CD4-positive, alpha-beta T cell treated with Interleukin-6 for 4 hours (primary cell): Measurements from ENCODE around the gene OMD.

Experiments used
- DNase-seq: peaks from one replicate; pipeline ENCODE4 v3.0.0-alpha.2; 2020; ENCODE audit warnings: mixed read lengths

OMD gene

DNA sequence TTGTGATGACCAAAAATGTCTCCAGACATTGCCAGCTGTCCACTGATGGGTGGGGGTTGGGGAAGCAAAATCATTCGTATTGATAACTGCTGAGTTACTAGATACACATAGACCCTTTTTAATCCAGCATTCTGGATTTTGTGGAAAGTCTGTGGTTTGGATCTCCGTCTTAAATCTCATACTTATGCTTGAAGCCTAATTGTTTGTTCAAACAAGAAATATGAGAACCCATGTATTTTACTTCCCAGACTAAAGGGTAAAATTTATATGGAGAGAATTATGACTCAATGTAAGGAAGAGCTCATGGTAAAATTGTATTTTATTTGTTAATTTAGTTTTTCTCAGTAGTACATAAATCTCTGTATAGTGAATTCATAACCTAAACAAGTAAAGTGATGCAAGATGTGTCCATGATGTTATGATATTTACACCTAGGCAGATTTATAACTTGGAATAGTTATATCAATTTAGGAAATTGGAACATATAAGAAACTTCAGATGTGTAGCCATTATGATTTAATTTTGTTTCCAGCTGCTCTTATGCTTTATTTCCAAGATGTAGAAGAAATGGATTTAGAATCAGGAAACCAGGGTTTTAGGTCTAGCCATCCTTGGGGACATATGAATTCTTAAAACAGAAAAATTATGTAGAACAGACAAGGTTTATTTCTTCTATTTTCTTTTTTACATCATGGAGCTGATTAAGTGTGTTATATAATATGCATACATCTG, 15.4 kb downstream of the OMD start:
- DNase-seq = no peak

GRCh38 chr9:92407818-92408217, 16.5 kb downstream of the OMD start:
- DNase-seq = no peak

DNA sequence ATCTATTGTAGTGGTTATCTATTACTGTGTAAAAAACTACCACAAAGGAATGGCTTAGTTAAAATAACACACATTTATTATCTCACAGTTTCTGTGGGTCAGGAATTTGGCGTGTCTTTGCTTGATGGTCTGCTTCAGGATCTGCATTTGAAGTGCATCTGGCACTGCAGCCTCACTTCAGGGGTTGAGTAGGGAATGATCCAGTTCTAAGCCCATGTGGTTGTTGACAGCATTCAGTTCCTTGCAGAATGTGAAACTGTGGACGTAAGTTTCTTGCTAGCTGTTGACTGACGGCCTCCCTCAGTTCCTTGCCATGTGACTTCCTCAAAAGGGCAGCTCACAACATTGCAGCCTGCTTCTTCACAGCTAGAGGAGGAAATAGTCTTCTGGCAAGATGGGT, 17.8 kb downstream of the OMD start:
- peak; percentile 52 for DNase-seq

DNA sequence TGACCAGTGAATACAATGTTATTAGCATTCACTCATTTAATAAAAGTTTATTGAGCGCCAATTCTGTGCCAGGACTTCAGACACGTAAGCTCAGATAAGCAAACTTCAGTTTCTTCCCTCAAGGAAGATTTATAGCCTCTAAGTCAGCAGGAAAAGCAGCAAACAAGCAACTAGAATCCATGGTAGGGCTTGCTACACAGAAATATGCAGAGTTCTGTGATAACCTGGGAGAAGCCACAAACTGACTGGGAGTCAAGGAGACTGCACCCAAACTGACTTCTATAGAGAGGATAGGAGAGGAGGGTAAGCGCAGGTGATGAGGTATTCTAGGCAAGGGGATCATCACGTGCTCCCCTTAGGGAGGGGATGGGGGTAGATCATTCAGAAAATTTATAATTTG, 18.5 kb downstream of the OMD start:
- no peak for DNase-seq

GRCh38 chr9:92404042-92404836, 20.0 kb downstream of the OMD start, which contains the start of gene OGN:
OGN (minus strand) TSS chr9:92404578; CDS start chr9:92403407, 1,171 bp downstream.
- no peak for DNase-seq

GRCh38 chr9:92402826-92403745, 21.2 kb downstream of the OMD start:
- DNase-seq = no peak

DNA sequence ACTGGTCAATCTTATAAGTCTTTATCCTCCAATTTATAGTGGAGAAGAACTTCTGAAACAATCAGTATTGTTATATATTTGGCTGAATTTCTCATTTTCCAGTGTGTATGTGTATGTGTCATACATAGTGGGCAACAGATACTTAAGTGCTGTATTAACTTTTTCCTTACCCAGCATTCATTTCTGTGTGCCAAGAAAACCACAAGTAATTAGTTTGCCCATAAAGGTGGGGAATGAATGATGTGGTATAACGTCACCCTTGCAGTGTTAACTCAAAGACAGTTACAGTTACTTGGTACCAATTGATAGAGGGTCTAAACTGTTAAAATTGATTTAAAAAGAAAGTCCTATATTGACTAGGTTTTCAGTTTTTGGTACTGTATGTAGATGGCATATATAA, 21.9 kb downstream of the OMD start:
- no peak for DNase-seq

DNA sequence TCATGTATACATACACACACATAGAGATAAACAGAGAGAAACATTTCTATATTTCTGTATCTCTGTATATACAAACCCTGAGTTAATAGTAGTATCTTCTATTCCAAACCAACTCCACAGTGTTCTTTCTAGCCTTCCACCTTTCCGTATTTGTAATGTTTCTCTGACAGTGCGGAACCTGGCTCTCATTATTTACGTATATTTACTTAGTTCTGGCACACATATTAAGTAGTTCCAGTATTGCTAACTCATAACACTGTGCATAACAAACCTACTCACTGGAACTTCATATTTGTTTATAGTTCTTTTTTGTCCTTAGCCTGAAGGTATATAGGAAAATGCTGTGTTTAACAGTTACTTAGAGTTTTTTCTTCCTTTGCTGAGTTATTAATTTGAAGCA, 26.4 kb downstream of the OMD start:
- DNase-seq = no peak

DNA sequence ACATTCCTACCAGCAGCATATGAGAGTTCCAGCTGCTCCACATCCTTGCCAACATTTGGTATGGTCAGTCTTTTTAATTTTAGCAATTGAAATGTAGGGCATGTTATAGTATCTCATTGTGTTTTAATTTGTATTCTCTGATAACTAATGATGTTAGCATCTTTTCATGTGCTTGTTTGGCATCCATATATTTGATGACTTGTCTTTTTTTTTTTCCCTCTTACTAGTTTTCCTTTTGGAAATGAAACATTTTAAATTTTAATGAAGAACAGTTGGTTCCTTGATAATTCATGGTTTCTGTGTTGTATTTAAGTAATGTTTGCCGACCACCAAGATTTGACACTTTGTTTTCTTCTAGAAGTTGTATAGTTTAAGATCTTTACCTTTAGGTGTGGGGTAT, 28.7 kb downstream of the OMD start:
- DNase-seq = no peak

GRCh38 chr9:92393686-92394085, 30.6 kb downstream of the OMD start:
- DNase-seq = no peak

GRCh38 chr9:92392690-92393089, 31.6 kb downstream of the OMD start:
- no peak for DNase-seq

DNA sequence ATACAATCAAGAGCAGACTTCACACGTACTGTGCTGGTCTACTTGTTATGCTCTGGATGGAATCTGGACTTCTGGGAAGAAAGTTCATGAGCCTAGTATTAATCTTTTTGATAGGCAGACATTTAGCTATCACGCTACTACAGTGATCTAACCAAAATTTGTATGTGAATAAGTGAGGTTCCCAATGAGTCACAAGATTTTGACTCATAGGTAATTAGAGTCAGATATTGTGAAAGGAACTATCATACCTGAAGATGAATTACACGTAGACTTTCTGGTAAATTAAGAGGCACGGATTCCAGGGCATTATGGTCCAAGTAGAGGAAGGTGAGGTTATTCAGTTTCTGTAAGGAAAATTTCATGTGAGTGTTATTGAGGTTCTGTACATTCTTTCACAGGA, 38.3 kb downstream of the OMD start:
- DNase-seq = no peak

GRCh38 chr9:92385477-92385876, 38.8 kb downstream of the OMD start:
- no peak for DNase-seq

DNA sequence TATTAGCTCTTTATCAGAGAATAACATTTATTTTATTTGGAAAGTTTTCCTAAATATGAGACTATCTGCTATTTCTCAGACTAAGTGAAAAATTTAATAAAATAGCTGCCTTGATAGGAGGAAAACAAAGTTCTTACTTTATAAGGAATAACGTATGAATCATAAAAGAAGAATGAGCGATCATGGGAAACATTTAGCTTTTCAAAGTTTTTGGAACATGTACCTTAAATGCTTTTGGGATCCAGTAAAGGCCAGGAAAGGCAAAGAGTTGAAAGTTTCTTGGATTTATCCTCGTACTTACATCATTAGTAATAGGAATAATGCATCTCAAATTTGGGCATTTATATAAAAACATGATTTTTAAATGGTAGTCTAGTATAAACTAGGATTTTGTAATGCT, 39.3 kb downstream of the OMD start:
- no peak for DNase-seq

DNA sequence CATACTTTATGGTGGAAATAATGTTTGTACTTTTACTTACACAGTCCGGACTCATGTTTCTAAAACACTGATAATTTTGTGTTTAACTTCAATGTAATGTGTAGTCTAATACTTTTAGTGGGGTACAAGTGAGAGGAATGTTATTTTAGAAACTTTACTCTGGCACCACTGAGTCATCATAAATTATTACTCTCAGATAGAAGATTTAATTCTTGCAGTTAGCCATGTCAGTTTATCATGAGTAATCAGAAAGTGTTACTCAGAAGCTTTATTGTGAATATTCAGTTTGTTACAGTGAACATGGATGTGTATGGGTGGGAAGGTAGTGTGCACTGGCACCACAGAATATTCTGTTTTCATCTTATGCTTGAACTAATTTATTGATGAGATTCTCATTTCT, 39.9 kb downstream of the OMD start:
- DNase-seq = no peak

DNA sequence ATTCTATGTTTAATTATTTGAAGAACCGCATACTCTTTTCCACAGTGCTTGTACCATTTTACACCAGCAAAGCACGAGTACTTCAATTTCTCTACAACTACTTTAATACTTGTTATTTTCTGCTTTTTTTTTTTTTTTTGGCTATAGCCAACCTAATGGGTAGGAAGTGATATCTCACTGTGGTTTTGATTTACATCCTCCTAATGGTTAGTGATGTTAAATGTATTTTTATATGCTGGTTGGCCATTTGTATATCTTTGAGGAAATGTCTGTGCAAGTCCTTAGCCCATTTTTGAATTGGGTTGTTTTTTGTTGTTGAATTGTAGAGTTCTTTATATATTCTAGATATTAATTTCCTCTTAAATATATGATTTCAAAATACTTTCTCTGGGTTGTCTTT, 42.5 kb downstream of the OMD start:
- no peak for DNase-seq

DNA sequence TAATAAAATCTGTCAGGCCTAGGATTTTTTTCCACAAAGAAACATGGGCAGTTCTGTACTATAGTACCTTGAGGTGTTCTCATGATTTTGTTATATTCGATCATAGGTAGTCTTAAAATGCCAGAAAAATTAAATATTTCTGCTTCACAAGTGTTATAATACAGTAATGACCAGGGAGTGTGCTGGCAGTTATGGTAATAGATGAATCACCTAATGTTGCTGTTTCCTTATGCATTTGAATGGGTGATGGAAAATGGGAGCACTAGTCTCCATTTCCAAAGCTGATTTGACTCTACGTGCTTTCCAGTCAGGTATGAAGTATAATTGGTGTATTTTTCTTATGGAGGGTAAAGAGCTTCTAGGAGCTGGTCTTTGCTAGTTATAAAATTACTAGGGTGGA, 43.7 kb downstream of the OMD start:
- DNase-seq = no peak

DNA sequence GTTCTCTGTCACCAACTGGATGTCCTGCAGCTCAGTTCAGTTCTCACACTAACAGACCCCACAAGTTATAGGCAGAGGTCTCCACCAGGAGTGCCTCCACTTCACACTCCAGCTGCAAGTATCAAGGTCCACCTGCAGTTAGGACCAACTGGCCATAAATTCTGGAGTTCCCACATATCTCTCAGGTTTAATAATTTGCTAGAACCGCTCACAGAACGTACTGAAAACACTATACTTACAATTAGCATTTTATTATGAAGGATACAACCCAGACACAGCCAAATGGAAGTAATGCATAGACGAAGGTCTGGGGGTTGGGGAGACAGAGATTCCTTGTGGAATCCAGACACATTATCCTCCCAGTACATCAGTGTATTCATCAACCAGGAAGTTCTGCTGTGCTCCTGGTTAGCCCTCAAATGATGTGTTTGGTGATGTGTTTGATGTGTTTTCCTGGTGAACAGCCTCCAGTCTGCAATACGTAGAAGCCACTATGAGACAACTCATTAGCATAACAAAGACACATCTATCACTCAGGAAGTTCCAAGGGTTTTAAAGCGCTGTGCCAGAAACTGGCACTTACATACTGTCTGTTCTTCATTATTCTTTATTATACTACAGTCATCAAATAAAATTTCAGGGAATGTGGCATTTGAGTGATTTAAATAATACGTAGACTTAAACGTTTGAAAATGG, 45.3 kb downstream of the OMD start:
- DNase-seq = no peak

- DNase-seq = no peak
Observed at GRCh38 chr9:92377876-92378275, 46.4 kb downstream of the OMD start.

DNA sequence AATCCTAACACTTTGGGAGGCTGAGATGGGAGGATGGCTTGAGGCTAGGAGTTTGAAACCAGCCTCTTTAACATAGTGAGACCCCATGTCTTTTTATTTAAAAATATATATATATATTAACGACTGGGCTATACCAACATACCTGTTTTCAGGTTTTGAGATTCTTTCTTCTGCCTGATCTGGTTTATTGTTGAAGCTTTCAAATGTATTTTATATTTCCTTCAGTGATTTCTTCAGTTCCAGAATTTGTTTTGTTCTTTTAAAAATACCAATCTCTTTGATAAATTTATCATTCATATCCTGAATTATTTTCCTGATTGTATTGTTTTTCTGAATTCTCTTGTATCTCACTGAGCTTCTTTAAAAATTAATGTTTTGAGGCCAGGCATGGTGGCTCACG, 51.1 kb downstream of the OMD start:
- DNase-seq = no peak

- no peak for DNase-seq
Observed at GRCh38 chr9:92369075-92369474, 55.2 kb downstream of the OMD start.
